ENCODE measurements around the gene KLHL29.

- TF ChIP-seq CTCF (IDR thresholded peaks at IDR 0.05): no peak
- TF ChIP-seq POLR2A (IDR thresholded peaks at IDR 0.05): no peak
These were observed 240.7 kb downstream of the KLHL29 start for GRCh38 chr2:23625726-23626125.
